WTC11 (cell line): ENCODE measurements around the gene FUCA1. TPM values are rescaled to one million over a fixed set of nuclear protein-coding genes. Genes with fewer than 3 reads are reported as not detected.

Source experiments
- ATAC-seq: fragments of 200-7000 bp; cut with Tn5 transposase; 2 replicates; pipeline ENCODE4 v1.10.0; 2021; ENCODE audit warnings: mild to moderate bottlenecking, moderate library complexity
- CTCF ChIA-PET: fragments of 300-600 bp; sonication (Branson Sonifier 250); formaldehyde crosslinking; loops from one replicate; lab custom pipeline; 2021; ENCODE audit warnings: antibody characterized with exemption; lab: Charles Lee
- POLR2A ChIA-PET: fragments of 350-600 bp; sonication (Branson Sonifier 250); formaldehyde crosslinking; loops from one replicate; lab custom pipeline; 2021; ENCODE audit warnings: antibody characterized with exemption; lab: Charles Lee
- DNase-seq: peaks from one replicate; pipeline ENCODE4 v3.0.0; 2021; ENCODE audit warnings: low spot score
- H3K27ac Mint-ChIP-seq: 2 replicates; pipeline ENCODE4 v1.8.0; 2021; ENCODE audit warnings: mixed read lengths
- H3K27me3 Mint-ChIP-seq: 2 replicates; pipeline ENCODE4 v1.8.0; 2021; ENCODE audit warnings: low read depth, mild to moderate bottlenecking, moderate library complexity, mixed read lengths
- H3K36me3 Mint-ChIP-seq: 2 replicates; pipeline ENCODE4 v1.8.0; 2021; ENCODE audit warnings: mixed read lengths
- H3K4me1 Mint-ChIP-seq: 2 replicates; pipeline ENCODE4 v1.8.0; 2022; ENCODE audit warnings: mixed read lengths
- H3K4me3 Mint-ChIP-seq: 2 replicates; pipeline ENCODE4 v1.8.0; 2021; ENCODE audit warnings: mild to moderate bottlenecking, moderate library complexity, mixed read lengths
- H3K9me3 Mint-ChIP-seq: 2 replicates; pipeline ENCODE4 v1.8.0; 2021; ENCODE audit warnings: mixed read lengths
- CBFB ChIP-seq: sonication (generic); formaldehyde crosslinking; IDR thresholded peaks from 2 replicates; pipeline ENCODE4 v1.8.1; 2022; ENCODE audit warnings: mild to moderate bottlenecking, low read depth, missing genetic modification reagents
- CREM ChIP-seq: sonication (generic); formaldehyde crosslinking; IDR thresholded peaks from 2 replicates; pipeline ENCODE4 v1.8.1; 2022; ENCODE audit warnings: mild to moderate bottlenecking, missing genetic modification reagents, moderate library complexity
- ESRRA ChIP-seq: sonication (generic); formaldehyde crosslinking; IDR thresholded peaks from 2 replicates; pipeline ENCODE4 v1.8.1; 2022; ENCODE audit warnings: mild to moderate bottlenecking, missing genetic modification reagents, borderline replicate concordance
- ETV6 ChIP-seq: sonication (generic); formaldehyde crosslinking; IDR thresholded peaks from 2 replicates; pipeline ENCODE4 v1.8.1; 2022; ENCODE audit warnings: mild to moderate bottlenecking, missing genetic modification reagents
- FOXJ3 ChIP-seq: sonication (generic); formaldehyde crosslinking; IDR thresholded peaks from 2 replicates; pipeline ENCODE4 v1.9.0; 2021; ENCODE audit warnings: missing genetic modification reagents, mild to moderate bottlenecking, borderline replicate concordance
- FOXK1 ChIP-seq: sonication (generic); formaldehyde crosslinking; IDR thresholded peaks from 2 replicates; pipeline ENCODE4 v1.8.0; 2022; ENCODE audit warnings: mild to moderate bottlenecking, moderate library complexity, missing genetic modification reagents
- FOXP4 ChIP-seq: sonication (generic); formaldehyde crosslinking; IDR thresholded peaks from 2 replicates; pipeline ENCODE4 v1.8.0; 2022; ENCODE audit warnings: mild to moderate bottlenecking, missing genetic modification reagents
- GABPB1 ChIP-seq: sonication (generic); formaldehyde crosslinking; IDR thresholded peaks from 2 replicates; pipeline ENCODE4 v1.8.1; 2023; ENCODE audit warnings: mild to moderate bottlenecking, missing genetic modification reagents
- GRHL2 ChIP-seq: fragments of 250-450 bp; sonication (Bioruptor Pico); IDR thresholded peaks from 2 replicates; pipeline ENCODE4 v1.8.0; 2022; ENCODE audit warnings: mild to moderate bottlenecking, moderate library complexity; ENCODE audit not compliant: insufficient replicate concordance, severe bottlenecking
- HMGA2 ChIP-seq: fragments of 250-450 bp; sonication (Bioruptor Pico); IDR thresholded peaks from 2 replicates; pipeline ENCODE4 v1.4.0; 2021; ENCODE audit warnings: mild to moderate bottlenecking, moderate library complexity
- JAZF1 ChIP-seq: fragments of 250-450 bp; sonication (Bioruptor Pico); IDR thresholded peaks from 2 replicates; pipeline ENCODE4 v1.9.0; 2021; ENCODE audit warnings: moderate library complexity, mild to moderate bottlenecking, inconsistent platforms
- JUN ChIP-seq: sonication (generic); formaldehyde crosslinking; IDR thresholded peaks from 2 replicates; pipeline ENCODE4 v1.8.0; 2023; ENCODE audit warnings: mild to moderate bottlenecking, missing genetic modification reagents
- MYBL2 ChIP-seq: sonication (generic); formaldehyde crosslinking; IDR thresholded peaks from 2 replicates; pipeline ENCODE4 v1.8.1; 2023; ENCODE audit warnings: mild to moderate bottlenecking, moderate library complexity, missing genetic modification reagents
- RELA ChIP-seq: sonication (generic); formaldehyde crosslinking; IDR thresholded peaks from 2 replicates; pipeline ENCODE4 v1.8.1; 2022; ENCODE audit warnings: missing genetic modification reagents, mild to moderate bottlenecking, borderline replicate concordance
- SOX15 ChIP-seq: fragments of 250-450 bp; sonication (Bioruptor Pico); IDR thresholded peaks from 2 replicates; pipeline ENCODE4 v1.9.0; 2021; ENCODE audit warnings: mild to moderate bottlenecking
- SP1 ChIP-seq: sonication (generic); formaldehyde crosslinking; conservative IDR thresholded peaks from 2 replicates; pipeline ENCODE4 v1.8.1; 2022; ENCODE audit warnings: missing genetic modification reagents
- USF2 ChIP-seq: sonication (generic); formaldehyde crosslinking; IDR thresholded peaks from 2 replicates; pipeline ENCODE4 v1.8.1; 2023; ENCODE audit warnings: mild to moderate bottlenecking, missing genetic modification reagents, moderate library complexity
- total RNA-seq: library from RNA; stranded (reverse); gene quantifications from 3 replicates; pipeline ENCODE4 v1.2.3, GENCODE V29; 2021
- TF ChIP-seq, protein P1 (sequence below): sonication (generic); formaldehyde crosslinking; IDR thresholded peaks from 2 replicates; pipeline ENCODE4 v1.8.0; 2022; ENCODE audit warnings: mild to moderate bottlenecking, missing genetic modification reagents
- TF ChIP-seq, protein P2 (sequence below): sonication (generic); formaldehyde crosslinking; IDR thresholded peaks from 2 replicates; pipeline ENCODE4 v1.8.1; 2022; ENCODE audit warnings: low read depth, mild to moderate bottlenecking, moderate library complexity, missing genetic modification reagents, borderline replicate concordance
- TF ChIP-seq, protein P3 (sequence below): fragments of 250-450 bp; sonication (Bioruptor Pico); conservative IDR thresholded peaks from 2 replicates; pipeline ENCODE4 v1.9.0; 2021; ENCODE audit warnings: mild to moderate bottlenecking
- TF ChIP-seq, protein P4 (sequence below): fragments of 250-450 bp; sonication (Bioruptor Pico); IDR thresholded peaks from 2 replicates; pipeline ENCODE4 v1.9.0; 2021; ENCODE audit warnings: mild to moderate bottlenecking, borderline replicate concordance
- TF ChIP-seq, protein P5 (sequence below): sonication (generic); formaldehyde crosslinking; IDR thresholded peaks from 2 replicates; pipeline ENCODE4 v1.8.1; 2023; ENCODE audit warnings: mild to moderate bottlenecking, missing genetic modification reagents

The FUCA1 gene
- total RNA-seq, 1 experiment from 2014 or later, result 7.5 TPM

- H3K4me1 Mint-ChIP-seq, result peaks cover 14% of the 10 kb centered on the region
- H3K36me3 Mint-ChIP-seq, result peaks cover 10% of the 10 kb centered on the region; the same call in 1 of the 2 replicates
- peaks cover 17% of the 10 kb centered on the region for H3K27me3 Mint-ChIP-seq
- no peaks in the 10 kb centered on the region for H3K9me3 Mint-ChIP-seq
- ATAC-seq (peak; percentile 48), DNase-seq (peak; percentile 80)
- CTCF ChIA-PET, result interaction anchor here (0.6 to 7.8 kb wide), 13 partner anchors 9 to 294 kb away, joined by 3 to 109 read pairs (median 4); partner anchors contain the start of genes FUCA1, LYPLA2 and PITHD1
- POLR2A ChIA-PET, result interaction anchor here (0.5 to 1.6 kb wide), 5 partner anchors 22 to 501 kb away, joined by 3 to 5 read pairs (median 3); partner anchors contain the start of genes HMGCL and PITHD1
- peak within 1 kb of the TSS; percentile 94 for H3K27ac Mint-ChIP-seq
- H3K4me3 Mint-ChIP-seq, result peak within 1 kb of the TSS; percentile 96
- TF ChIP-seq RELA, result peak; percentile 45; the same call in 1 of the 2 replicates
- no peak for TF ChIP-seq USF2 (CRISPR knock-in tag)
- TF ChIP-seq CREM (CRISPR knock-in tag), result 0 out of 2 replicates have a peak, but pooled peaks have one; percentile 67
- peak; percentile 69; the same call in 1 of the 2 replicates for TF ChIP-seq FOXP4
- TF ChIP-seq, protein P1, sequence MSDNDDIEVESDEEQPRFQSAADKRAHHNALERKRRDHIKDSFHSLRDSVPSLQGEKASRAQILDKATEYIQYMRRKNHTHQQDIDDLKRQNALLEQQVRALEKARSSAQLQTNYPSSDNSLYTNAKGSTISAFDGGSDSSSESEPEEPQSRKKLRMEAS (CRISPR knock-in tag), result peak; percentile 41; the same call in 1 of the 2 replicates
- TF ChIP-seq HMGA2 (CRISPR knock-in tag), result 0 out of 2 replicates have a peak, but pooled peaks have one; percentile 11
- peak; percentile 61; the same call in 1 of the 2 replicates for TF ChIP-seq JUN
- TF ChIP-seq, protein P2, sequence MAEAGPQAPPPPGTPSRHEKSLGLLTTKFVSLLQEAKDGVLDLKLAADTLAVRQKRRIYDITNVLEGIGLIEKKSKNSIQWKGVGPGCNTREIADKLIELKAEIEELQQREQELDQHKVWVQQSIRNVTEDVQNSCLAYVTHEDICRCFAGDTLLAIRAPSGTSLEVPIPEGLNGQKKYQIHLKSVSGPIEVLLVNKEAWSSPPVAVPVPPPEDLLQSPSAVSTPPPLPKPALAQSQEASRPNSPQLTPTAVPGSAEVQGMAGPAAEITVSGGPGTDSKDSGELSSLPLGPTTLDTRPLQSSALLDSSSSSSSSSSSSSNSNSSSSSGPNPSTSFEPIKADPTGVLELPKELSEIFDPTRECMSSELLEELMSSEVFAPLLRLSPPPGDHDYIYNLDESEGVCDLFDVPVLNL (CRISPR knock-in tag), result no peak
- TF ChIP-seq SP1 (CRISPR knock-in tag), result peak; percentile 98
- peak; percentile 66; the same call in 1 of the 2 replicates for TF ChIP-seq MYBL2 (CRISPR knock-in tag)
- TF ChIP-seq, protein P3, sequence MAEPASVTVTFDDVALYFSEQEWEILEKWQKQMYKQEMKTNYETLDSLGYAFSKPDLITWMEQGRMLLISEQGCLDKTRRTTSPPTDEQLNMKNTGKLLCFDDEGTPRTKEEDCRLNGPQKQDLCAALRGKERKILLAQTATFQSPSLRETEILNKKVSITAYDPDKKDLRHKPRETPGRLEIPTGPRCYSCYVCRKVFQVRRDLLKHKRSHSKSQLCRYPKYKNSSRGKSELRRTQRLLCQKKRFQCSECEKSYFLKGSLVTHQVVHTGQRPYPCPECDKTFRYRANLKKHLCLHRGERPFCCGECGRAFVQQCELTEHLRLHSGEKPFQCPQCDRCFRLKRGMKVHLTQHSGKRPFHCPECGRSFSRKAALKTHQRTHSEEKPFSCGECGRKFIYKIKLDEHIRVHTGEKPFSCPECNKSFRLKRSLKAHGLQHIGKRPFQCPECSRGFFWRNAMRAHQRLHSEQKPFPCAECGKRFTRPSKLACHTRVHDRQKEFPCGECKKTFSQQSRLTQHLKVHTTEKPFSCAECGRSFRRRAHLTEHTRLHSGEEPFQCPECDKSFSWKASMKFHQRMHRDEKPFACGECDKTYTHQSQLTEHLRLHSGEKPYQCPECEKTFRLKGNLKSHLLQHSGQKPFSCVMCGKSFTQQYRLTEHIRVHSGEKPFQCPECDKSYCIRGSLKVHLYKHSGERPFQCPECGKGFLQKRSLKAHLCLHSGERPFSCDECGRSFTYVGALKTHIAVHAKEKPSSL (CRISPR knock-in tag), result no peak
- no peak for TF ChIP-seq SOX15 (CRISPR knock-in tag)
- TF ChIP-seq, protein P4, sequence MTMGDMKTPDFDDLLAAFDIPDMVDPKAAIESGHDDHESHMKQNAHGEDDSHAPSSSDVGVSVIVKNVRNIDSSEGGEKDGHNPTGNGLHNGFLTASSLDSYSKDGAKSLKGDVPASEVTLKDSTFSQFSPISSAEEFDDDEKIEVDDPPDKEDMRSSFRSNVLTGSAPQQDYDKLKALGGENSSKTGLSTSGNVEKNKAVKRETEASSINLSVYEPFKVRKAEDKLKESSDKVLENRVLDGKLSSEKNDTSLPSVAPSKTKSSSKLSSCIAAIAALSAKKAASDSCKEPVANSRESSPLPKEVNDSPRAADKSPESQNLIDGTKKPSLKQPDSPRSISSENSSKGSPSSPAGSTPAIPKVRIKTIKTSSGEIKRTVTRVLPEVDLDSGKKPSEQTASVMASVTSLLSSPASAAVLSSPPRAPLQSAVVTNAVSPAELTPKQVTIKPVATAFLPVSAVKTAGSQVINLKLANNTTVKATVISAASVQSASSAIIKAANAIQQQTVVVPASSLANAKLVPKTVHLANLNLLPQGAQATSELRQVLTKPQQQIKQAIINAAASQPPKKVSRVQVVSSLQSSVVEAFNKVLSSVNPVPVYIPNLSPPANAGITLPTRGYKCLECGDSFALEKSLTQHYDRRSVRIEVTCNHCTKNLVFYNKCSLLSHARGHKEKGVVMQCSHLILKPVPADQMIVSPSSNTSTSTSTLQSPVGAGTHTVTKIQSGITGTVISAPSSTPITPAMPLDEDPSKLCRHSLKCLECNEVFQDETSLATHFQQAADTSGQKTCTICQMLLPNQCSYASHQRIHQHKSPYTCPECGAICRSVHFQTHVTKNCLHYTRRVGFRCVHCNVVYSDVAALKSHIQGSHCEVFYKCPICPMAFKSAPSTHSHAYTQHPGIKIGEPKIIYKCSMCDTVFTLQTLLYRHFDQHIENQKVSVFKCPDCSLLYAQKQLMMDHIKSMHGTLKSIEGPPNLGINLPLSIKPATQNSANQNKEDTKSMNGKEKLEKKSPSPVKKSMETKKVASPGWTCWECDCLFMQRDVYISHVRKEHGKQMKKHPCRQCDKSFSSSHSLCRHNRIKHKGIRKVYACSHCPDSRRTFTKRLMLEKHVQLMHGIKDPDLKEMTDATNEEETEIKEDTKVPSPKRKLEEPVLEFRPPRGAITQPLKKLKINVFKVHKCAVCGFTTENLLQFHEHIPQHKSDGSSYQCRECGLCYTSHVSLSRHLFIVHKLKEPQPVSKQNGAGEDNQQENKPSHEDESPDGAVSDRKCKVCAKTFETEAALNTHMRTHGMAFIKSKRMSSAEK (CRISPR knock-in tag), result no peak
- 0 out of 2 replicates have a peak, but pooled peaks have one; percentile 30 for TF ChIP-seq ESRRA (CRISPR knock-in tag)
- 0 out of 2 replicates have a peak, but pooled peaks have one; percentile 18 for TF ChIP-seq ETV6 (CRISPR knock-in tag)
- TF ChIP-seq GRHL2 (CRISPR knock-in tag), result no peak
- TF ChIP-seq, protein P5, sequence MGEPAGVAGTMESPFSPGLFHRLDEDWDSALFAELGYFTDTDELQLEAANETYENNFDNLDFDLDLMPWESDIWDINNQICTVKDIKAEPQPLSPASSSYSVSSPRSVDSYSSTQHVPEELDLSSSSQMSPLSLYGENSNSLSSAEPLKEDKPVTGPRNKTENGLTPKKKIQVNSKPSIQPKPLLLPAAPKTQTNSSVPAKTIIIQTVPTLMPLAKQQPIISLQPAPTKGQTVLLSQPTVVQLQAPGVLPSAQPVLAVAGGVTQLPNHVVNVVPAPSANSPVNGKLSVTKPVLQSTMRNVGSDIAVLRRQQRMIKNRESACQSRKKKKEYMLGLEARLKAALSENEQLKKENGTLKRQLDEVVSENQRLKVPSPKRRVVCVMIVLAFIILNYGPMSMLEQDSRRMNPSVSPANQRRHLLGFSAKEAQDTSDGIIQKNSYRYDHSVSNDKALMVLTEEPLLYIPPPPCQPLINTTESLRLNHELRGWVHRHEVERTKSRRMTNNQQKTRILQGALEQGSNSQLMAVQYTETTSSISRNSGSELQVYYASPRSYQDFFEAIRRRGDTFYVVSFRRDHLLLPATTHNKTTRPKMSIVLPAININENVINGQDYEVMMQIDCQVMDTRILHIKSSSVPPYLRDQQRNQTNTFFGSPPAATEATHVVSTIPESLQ (CRISPR knock-in tag), result no peak
- TF ChIP-seq GABPB1 (CRISPR knock-in tag), result peak; percentile 68
- TF ChIP-seq FOXJ3 (CRISPR knock-in tag), result no peak
- peak; percentile 65; the same call in 1 of the 2 replicates for TF ChIP-seq FOXK1 (CRISPR knock-in tag)
- TF ChIP-seq CBFB (CRISPR knock-in tag), result no peak
- TF ChIP-seq JAZF1 (CRISPR knock-in tag), result no peak
Measured at GRCh38 chr1:23800400-23801337, 67.4 kb downstream of the FUCA1 start, which contains the start of gene GALE. Gene GALE (minus strand): TSS chr1:23800754. CDS start chr1:23799007, 1,747 bp downstream.
